Astrocyte of the cerebellum (primary cell): ENCODE data around the gene MYO5A.

ENCODE experiments used
- DNase-seq: peaks from one replicate; pipeline ENCODE4 v3.0.0-alpha.2; 2011; ENCODE audit warnings: low read depth
- H3K4me3 ChIP-seq: 2 replicates; pipeline ENCODE4 v1.5.1; 2011; ENCODE audit warnings: mild to moderate bottlenecking, low read depth, low read length, moderate library complexity
- CTCF ChIP-seq: IDR thresholded peaks from 2 replicates; pipeline ENCODE4 v1.5.1; 2012; ENCODE audit warnings: low read length, low read depth, moderate library complexity, mild to moderate bottlenecking; ENCODE audit errors: missing control alignments
- in situ Hi-C: cut with HindIII; loops from 2 replicates; pipeline ENCODE4 v1.10.0; 2017; ENCODE audit warnings: low sequenced_read_pairs

The MYO5A gene

GRCh38 chr15:52317022-52317421, 211.7 kb downstream of the MYO5A start:
- TF ChIP-seq CTCF = no peak
- H3K4me3 ChIP-seq = no peak overlapping the region
- DNase-seq = no peak
- in situ Hi-C loops = no loop called here

- in situ Hi-C loops = no loop called here
- TF ChIP-seq CTCF = no peak
- no peak for DNase-seq
- H3K4me3 ChIP-seq = no peak overlapping the region
Observed at GRCh38 chr15:52309154-52309548, 219.5 kb downstream of the MYO5A start.

GRCh38 chr15:52308446-52309153, 220.1 kb downstream of the MYO5A start:
- no peak for TF ChIP-seq CTCF
- in situ Hi-C loops = no loop called here
- H3K4me3 ChIP-seq = no peak overlapping the region
- DNase-seq = no peak

GRCh38 chr15:52307847-52308246, 220.8 kb downstream of the MYO5A start:
- TF ChIP-seq CTCF = no peak
- DNase-seq = no peak
- in situ Hi-C loops = no loop called here

GRCh38 chr15:52306270-52306669, 222.4 kb downstream of the MYO5A start:
- no peak overlapping the region for H3K4me3 ChIP-seq
- DNase-seq = no peak
- TF ChIP-seq CTCF = no peak
- in situ Hi-C loops = no loop called here

More at GRCh38 chr15:52307847-52308246, 220.8 kb downstream of the MYO5A start:
- no peak overlapping the region for H3K4me3 ChIP-seq

- DNase-seq = no peak
- no peak for TF ChIP-seq CTCF
- in situ Hi-C loops = no loop called here
- H3K4me3 ChIP-seq = no peak overlapping the region
Observed at GRCh38 chr15:52303093-52303772, 225.4 kb downstream of the MYO5A start.
